ENCODE data around the gene MDFI.
A peak's percentile ranks its signal among the peaks of the same experiment; 100 is the strongest.

Gene MDFI

DNA sequence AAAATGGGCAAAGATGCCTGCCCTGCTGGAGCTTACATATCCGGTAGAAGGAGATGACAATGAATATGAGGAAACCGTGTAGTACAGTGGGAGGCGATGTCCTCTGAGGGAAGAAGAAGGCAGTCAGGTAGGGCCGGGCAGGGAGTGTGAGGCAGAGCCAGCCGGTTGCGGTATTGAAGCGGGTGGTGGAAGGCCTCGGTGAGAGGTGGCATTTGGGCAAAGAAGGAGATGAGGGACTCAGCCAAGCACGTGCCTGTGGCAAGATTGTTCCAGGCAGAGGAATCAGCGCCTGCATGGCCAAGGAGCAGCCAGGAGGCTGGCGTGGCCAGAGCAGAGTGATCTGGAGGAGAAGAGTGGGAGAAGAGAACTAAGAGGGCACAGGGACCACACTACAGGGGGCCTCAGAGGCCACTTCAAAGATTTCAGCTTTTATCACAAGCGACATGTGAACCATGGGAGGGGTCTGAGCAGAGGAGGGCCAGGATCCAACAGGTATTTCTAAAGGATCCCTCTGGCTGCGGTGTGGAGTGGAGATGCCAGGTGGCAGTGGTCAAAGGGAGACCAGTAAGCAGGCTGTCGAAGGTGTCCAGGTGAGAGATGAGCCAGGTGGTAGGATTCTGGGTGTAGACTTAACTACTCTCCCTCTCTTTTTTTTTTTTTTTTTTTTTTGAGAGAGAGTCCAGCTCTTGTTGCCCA is 13.8 kb downstream of the MDFI start:
- DNase-seq = no peak

DNA sequence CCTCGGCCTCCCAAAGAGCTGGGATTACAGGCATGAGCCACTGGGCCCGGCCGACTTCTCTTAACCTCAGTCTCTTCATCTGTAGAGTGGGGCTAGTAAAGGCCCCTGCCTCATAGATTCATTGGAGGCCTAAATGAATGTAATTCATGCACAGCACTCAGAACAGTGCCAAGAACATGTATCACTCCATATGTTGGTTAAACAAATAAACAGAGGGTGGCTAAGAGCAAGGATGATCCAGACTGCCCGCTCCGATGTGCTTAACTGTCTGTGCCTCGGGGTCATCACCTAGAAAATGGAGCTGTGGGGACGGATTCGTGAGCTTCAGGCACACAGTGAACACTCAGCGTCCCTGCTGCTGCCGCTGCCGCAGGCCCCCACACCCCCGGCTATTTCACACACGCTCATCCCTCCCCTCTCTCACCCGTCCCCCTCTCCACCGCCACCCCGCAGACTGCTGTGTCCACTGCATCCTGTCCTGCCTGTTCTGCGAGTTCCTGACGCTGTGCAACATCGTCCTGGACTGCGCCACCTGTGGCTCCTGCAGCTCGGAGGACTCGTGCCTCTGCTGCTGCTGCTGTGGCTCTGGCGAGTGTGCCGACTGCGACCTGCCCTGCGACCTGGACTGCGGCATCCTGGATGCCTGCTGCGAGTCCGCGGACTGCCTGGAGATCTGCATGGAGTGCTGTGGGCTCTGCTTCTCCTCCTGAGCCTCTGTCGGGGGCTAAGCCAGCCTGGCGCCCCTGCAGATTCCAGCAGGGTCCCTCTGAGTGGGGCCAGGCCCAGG is 14.8 kb downstream of the MDFI start:
- DNase-seq = no peak

DNA sequence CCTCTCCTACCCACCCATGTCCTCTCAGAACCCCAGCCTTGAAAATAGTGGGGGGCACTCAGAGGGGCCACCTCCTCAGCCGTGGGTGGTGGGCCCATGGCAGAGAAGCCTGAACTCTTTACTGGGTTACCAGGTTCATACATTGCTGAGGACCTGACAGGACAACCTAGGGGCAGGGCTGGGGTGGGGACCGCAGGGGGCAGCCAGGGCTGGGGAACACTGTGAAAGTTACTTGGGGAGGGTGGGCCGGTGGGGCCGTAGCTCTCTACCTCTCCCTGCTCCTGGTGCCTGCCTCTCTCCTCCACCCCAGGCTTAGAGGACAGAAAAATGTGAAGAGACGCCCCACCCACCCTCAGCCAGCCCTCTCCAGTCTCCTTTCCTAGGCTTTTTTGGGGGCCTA is 15.4 kb downstream of the MDFI start:
- DNase-seq = no peak

DNA sequence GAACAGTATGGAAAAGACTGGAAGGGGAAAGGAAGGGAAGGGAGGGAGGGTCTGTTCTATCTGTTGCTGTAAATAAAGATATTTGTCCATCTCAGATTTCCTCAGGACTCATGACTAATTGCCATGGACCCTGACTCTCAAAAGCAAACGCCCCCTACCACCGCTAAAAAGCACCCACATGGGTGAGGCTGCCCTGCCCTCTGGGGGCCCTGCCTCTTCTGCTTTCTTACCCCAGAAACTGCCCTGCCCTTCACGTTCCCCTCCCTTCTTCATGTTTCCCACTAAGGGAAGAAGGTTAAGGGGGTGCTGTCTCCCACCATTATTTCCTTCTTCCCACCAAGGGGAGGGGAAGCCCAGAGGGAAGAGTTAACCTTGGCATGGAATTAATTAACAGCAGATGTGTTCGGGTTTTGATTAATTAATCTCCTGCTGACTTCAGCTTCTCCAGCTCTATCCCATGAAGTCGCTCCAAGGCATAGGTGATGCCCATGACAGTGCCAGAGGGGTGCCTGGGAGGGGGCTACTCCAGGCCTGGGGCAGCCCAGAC is 16.0 kb downstream of the MDFI start:
- no peak for DNase-seq

DNA sequence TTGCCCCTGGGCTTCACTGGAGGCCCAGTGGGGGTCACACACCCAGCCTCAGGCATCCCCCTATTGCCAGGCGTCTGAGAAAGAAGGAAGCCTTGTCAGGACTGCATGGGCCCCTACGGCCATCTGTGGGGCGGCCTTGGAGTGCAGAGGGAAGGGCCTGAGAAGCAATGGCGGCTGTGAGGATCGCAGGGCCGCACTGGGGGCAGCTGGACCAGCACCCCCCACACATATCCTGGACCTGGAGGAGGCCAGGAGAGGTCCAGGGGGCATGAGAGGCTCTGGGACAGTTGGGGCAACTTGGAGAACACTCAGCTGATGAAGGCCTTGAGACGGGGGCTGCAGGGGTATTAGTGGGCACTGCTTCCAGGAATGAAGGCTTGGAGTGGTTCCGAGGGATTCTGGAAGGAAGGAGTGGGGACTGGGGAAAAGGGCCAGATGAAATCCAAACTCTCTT is 16.5 kb downstream of the MDFI start:
- DNase-seq = no peak

DNA sequence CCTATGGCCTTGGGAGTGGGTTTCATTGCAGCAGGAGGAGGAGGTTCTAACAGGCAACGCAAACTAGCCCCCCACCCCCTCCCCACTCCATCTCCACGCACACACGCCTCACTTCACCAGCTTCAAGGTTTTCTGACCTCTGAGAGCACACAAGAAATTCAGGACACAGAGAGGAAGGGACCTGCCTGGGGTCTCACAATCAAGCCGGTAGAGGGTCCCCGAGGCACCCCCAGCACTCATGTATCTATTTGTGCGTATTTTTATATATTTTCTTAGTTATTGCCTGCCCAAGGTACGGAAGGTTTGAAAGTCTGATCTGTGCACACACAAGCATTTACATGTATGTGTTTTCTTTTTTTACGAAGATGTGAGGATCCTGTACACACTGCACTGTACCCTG is 16.9 kb downstream of the MDFI start:
- DNase-seq = no peak

DNA sequence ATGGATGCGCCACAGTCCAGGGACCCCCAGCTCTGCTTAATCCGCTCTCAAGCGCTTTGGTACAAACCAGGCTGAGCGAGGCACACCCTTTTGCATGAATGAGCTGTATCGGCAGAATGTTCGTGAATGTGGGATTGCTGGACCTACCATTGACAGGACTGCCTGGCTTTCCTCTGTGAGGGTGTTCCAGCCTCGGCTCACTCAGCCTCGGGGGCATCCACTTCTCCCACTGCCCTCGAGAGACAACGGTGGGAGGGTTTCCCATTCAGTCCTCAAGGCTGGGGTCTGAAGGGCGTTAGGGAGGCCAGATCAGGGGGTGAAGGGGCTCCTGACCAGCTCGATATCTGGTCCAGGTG is 17.4 kb downstream of the MDFI start:
- no peak for DNase-seq

DNA sequence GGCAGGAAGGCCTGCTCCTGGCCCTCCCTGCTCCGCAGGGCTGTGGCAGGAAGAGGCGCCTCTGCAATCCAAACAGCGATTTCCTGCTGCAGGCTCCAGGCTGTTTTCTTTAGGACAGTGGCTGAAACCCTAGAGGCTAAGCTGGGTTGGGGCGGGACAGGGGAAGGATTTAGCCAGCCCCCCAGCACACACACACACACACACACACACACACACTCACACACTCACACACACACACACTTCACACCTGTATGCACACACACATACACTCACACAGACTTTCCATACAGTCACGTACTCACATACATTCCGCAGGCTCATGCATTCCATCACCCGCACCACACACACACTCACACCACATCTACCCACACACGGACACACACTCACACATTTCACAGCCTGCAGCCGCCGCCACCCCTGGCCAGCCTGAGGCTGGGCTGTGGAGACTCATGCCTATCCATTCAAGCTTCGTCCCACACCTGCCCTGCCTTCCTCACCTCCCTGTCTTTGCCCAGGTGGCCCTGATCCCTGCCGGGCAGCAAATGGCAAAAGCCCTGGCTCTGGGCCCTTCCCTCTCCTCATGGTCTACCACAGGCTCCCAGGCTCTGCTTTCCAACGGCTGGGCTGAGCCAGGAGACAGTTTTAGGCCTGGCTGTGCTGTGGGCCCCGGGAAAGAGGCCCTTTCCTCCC is 17.9 kb downstream of the MDFI start:
- DNase-seq = peak in 1 of 2 experiments; percentile 50

DNA sequence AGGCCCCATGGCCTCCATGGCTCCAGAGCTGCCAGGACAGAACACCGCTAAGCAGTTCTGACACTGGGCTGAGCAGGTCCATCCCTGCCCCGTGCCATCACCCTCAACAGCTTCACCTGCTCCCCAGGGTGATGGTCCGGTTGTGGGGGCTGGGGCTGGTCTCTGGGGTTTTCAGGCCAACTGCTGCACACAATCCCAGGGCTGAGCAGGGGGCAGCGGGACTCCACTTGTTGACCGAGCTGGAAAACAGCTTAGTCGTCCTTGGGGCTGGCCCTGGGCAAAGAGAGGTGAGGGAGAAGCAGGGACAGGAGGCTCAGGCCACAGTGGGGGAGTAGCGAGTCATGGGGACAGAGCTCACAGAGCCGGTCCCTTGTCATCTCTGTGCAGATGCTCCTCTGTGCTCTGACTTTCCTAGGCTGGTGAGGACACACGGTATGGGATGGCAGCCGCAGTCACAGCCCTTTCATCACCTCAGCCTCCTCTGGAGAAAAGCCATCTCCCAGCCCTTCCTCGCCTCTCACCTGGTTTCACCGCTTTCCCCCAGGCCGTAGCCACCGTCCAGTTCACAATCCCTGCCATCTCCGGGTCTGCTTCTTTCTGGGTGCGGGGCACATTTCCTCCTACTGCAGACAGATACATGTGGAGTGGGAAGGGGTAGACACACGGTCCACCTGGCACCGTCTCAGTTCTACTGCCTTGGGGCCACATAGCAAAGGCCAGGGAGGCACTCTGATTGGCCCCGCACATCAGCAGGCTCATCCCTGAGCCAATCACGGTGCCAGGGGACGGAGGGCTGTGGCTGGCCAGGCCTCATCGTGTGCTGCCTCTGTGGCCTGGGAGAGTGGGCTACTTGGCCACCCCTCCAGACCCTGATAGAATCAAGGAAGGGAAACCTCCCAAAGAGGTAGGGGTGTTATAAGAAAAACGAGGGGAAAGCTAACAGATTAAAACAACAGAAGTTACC is 19.1 kb downstream of the MDFI start:
- DNase-seq = no peak

DNA sequence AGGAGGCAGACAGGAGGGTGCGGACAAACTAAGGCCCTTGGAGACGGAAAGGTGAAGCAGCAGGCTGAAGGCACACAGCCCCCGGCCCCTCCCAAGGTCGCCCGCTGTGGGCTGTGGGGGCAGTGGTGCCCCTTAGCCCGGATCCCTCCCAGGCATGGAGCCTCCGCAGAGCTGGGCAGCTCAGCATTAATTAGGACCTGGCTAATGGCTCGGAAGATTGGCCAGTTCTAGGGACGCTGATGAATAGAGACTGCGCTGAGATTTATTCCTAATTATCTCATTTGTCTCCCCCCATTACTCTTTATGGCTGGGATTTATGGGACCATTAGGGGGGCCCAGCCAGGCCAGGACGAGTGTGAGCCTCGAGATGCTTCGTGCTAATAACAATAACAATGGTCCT is 20.4 kb downstream of the MDFI start:
- DNase-seq = no peak

DNA sequence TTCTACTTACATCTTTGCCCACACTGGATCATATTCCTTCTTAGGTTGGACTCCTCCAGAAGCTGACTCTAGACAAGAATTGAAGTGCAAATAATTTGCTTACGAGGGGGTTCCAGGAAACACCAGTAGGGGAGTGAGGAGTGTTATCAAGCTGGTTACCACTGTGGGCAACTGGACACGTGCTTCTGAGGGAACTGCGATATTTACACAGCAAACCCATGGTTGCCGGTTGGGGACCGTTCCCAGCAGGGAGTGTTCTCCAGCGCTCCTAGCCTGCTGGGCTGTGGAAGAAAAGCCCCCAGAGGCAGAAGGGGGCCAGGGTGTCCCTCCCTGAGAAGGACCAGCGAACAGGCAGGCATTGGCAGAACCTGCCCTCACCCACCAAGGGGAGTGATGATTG is 21.7 kb downstream of the MDFI start:
- no peak for DNase-seq

DNA sequence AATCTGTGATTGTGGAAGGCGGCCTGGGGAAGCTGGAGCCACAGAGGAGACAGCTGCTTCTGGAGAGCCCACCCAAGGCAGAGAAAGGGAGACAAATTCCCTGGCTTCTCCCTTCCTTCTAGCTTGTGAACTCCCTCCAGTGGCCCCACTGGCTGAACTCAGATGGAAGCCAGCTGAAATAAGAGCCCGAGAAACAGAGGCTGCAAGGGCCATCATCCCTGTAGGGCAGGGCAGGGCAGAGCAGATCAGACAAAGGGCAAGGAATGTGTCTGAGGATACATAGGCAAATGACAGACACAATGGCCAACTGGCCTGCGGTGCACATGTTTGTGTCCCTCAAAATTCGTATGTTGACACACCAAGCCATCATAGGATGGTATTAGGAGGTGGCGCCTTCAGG is 25.3 kb downstream of the MDFI start:
- DNase-seq = no peak

DNA sequence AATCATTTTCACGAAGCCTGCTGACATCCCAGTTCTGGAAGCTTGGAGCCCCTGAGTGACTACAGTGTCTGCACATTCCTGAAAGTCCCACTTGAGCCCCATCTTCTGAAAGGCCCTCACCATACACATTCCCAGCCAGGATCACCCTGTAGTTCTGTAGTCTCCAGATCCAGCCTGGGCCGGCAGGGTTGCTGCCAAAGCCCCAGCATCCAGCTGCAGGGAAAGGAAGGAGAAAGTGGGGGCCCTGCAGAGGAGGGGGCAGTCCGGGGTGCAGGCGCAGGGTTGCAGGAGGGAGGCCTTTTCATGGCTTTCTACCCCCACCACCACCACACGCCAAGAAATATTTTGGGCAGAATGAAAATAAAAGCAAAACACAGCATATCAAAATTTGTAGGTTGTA is 26.0 kb downstream of the MDFI start:
- no peak for DNase-seq

DNA sequence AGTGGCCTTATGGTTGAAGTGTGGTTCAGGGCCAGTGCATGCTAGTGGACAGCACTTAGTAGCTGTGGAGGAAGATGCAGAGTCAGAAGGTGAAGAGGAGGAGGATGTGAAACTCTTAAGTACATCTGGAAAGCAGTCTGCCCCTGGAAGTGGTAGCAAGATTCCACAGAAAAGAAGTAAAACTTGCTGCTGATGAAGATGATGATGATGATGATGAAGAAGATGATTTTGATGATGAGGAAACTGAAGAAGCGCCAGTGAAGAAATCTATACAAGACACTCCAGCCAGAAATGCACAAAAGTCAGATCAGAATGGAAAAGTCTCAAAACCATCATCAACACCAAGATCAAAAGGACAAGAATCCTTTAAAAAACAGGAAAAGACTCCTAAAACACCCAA is 28.9 kb downstream of the MDFI start:
- no peak for DNase-seq

DNA sequence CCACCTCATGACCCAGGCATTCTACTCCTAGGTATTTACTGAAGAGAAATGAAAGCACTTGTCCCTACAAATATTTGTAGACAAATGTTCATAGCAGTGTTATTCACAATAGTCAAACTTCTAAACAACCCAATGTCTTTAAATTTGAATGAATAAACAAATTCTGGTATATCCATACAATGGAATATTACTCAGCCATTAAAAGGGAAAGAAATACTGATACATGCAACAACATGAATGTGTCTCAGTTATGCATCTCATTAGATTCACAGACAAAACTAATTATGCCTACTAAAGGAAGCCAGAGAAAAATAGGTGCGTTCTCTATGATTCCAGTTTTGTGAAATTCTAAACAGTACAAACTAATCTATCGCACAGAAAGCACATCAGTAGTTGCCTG is 30.7 kb downstream of the MDFI start:
- DNase-seq = no peak

DNA sequence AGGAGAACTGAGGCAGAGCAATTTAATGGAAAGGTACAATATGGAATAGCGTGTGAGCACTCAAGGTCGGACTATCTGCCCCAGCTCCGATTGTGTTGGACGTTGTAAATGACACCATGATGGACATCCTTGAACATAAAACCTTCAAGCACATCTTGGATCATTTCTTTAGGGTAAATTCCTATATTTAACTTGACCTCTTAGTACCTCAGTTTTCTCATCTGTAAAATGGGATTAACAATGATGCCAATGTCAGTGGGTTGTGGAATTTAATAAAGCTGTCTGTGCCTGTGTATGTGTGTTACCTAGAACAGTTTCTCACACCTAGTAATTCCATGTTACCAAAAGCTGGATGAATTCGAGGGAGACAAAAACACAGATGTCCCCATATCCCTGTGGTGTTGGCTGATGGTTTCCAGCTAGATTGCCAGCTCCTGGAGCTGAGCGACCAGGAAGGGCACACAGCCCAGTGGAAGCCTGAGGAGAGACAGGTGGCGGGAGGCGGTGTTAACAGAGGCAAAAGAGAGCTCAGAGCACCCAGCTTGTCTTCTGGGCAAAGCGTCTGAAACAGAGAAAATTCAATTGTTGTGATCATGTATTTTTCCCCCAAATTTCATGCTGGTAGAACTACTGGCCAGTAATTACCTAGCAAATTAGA is 32.6 kb downstream of the MDFI start:
- DNase-seq = peak in 1 of 2 experiments; percentile 25

DNA sequence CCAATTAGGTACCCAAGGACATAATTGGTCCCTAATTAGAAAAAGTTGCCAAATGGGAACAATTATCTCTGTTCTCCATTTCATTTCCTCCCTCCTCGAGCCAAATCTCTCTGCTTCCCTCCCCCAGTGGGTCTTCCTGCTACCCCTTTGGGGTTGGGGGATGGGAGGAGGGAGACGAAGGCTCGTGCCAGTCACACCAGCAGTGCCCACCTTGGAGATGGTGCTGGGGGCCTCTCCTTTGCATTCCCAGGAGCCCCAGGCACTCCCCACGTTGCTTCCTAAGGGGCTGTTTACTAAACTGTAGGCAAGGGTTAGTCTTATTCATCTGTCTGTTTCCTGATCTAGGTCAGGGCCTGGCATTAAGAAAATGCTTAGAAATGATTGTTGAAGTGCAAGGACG is 33.1 kb downstream of the MDFI start:
- no peak for DNase-seq

DNA sequence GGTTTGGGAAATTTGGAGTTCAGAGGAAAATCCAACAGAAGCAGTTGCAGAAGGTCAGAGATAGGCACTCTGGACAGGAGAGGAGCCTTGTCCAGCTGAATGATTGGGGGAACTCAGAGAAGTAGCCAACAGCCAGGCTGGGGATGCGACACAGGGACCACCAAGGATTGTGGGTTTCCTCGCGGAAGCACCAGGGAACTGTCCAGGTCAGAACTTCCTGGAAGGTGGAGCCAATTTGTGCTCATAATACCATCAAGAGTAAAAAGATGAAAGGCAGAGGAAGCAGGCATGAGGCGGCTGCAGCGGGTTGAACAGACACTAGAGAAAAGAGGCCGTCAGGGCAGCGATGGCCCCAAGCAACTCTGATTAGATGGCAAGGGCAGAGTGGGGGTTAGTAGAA is 33.7 kb downstream of the MDFI start:
- no peak for DNase-seq

DNA sequence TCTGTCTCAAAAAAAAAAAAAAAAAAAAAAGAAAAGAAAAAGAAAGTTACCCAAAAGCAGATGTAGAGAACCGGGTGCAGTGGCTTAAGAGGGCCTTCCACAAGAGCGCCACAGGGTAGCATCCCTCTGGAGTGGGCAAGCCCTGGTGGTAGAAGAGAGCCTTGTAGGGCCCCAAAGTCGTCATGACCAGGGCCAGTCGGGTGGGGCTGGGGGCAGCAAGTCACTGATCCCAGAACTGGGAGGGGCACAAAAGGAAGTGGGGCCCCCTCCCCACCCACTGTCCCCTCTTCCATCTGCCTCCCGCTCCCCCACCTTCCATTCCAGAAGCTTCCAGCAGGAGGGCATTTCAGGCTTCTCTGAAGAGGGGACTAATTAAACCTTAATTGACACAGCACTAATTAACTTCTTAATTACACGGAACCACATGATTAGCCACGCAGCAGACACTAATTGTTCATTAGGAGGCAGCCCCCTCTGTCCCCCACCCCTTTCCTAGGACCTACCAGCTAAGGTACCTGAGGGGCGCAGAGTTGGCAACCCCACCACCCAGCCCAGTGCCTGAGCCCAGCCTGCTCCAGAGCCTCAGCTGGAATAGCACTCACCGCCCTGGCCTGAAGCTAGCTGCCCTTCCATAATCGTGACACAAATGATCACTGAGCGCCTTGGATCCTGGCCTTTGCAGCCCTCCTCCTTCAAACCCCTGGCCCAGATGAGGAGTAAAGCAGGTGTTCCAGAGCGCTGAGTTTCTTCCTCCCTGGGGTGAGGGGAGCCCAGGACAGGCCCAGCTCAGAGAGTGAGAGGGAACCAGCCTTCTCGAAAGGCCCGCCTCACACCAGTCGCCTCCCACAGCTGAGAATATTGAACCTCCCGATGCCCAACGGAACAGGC is 34.8 kb downstream of the MDFI start:
- DNase-seq = no peak

DNA sequence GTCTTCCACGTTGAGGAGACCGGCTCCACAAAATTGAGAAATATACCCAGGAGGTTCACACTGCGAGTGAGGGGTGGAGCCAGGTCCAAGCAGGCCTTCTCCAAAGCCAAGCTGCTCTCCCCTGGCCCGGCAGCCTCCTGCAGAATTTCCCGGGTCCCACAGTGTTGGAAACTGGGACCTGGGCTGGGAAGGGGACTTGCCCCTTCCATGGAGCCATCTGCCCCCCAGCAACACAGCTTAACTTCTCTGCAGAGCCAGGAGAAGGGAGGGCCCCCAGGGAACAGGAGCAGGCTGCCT is 35.4 kb downstream of the MDFI start:
- DNase-seq = no peak

Measured in NCI-H2081 (cell line).